NCI-H1105 (cell line): ENCODE results near the gene STK11IP.

Source experiments
- DNase-seq: peaks from one replicate; lab custom pipeline; 2025; lab: John Stamatoyannopoulos, UW

The STK11IP gene

DNA sequence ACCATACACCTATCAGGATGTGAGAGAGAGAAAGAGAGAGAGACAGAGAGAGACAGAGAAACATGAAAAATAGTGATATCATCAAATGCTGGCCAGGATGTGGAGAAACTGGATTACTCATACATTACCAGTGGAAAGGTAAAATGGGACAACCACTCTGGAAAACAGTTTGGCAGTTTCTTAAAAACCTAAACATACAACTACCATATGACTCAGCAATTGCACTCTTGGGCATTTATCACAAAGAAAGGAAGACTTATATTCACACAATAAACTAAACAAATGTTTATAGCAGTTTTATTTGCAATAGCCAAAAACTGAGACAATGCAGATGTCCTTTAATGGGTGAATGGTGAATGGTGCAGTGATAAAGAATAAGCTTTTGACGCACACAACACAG is 58.9 kb downstream of the STK11IP start:
- DNase-seq: no peak

DNA sequence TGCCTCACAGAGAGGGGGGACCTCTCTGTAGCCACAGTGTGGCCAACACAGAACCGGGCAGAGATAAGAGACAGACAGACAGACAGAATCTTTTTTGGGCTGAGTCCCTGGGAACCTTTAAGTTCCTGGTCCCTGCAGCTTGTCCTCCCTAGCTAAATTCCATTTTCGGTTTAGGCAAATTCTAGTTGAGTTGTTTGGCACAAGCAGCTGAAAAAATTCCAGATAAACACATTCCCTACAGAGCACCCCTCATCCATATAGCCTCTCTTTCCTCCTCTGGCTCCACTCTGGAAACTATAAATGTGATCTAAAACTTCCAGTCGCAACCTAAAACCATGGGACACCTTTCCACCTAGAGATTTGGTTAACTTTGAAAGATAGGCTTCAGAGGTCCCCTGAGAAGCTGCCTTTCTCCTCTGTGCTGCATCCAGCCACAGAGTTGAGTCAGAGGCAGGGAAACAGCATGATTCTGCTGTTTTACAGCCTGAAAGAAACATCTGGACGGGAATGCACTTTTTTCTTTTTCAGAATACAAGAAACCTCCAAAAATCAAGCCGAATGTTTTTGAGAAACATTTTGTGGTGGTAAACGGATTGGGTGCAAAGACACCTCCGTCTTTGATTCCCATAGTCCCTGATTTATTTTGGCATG is 60.7 kb downstream of the STK11IP start:
- no peak for DNase-seq

DNA sequence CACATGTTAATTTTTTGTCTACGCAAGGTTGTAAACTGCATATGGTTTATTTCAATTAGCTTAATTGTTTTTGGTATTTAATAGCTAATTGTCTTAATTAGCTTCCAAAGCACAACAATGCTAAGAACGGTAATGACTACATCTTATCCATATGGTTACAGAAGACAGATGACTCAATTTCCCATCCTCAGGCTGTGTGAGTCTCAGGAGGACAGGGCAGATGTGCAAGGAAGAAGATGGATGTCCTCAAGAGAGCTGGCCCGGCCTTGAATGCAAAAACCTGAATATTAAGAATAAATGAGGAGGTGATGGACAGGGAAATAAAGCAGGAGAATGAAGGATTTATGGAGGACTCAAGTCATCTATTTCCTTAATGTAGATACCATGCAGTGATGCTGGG is 61.2 kb downstream of the STK11IP start:
- DNase-seq: no peak

- DNase-seq: no peak
Observed at GRCh38 chr2:219661197-219661954, 63.7 kb downstream of the STK11IP start.

GRCh38 chr2:219661955-219662395 is 64.3 kb downstream of the STK11IP start:
- no peak for DNase-seq

DNA sequence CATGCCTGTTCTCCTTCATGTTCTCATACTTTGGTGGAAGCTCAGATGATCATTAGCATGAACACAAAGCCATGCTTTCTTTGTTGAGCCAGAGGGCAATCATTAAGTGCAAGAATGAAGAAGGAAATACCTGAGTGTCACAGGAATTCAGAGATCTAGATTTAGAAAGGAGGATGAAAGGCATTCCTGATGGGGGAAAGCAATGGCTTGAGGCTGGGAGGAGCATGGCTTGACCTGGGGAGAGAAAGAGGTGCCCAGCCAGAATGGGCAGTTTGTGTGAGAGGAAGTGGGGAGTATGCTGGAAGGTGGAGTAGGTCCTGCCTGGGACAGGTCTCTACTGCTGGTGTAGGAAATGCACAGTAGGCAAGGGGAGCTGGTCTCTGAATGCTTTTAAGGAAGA is 64.9 kb downstream of the STK11IP start:
- DNase-seq: no peak

- no peak for DNase-seq
Observed at GRCh38 chr2:219663116-219663762, 65.6 kb downstream of the STK11IP start.

- no peak for DNase-seq
Observed at GRCh38 chr2:219664041-219664440, 66.4 kb downstream of the STK11IP start.

GRCh38 chr2:219664944-219665343 is 67.3 kb downstream of the STK11IP start:
- DNase-seq: no peak

DNA sequence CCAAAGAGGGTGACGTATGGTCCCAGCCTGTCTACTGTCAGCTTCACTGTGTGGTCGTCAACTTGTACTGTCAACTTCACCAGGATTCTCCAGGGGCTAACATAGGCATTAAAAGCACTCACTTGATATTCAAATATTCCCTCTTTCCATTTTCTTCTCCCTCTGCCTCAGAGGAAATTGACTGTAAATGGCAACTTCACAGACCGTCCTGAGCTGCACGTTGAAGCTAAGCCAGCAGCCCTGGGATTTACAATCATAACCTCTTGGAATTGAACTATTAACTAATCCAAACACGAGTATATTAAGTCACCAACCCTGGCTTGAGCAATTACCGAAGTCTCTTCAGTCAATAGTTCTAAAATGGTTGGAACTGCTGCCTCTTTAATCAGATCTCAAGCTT is 68.3 kb downstream of the STK11IP start:
- DNase-seq: no peak
